ENCODE data around the gene WBP2.

GRCh38 chr17:75845933-75846691, 9.0 kb downstream of the WBP2 start:
- TF ChIP-seq CTCF (IDR thresholded peaks at IDR 0.05; ENCODE audit: low read depth, low read length) (no peak), POLR2A (IDR thresholded peaks at IDR 0.05; ENCODE audit: extremely low read depth, insufficient read length) (no peak), MAX (IDR thresholded peaks at IDR 0.05; ENCODE audit: low read depth, low read length) (no peak)

Measured in NB4 (cell line).